HG02642 (cell line): ENCODE results near the gene CTDP1.

Experiments used
- ATAC-seq: cut with Tn5 transposase; IDR thresholded peaks from one replicate; pipeline ENCODE4 v1.9.1; 2021; ENCODE audit warnings: mild to moderate bottlenecking; ENCODE audit not compliant: unreplicated experiment, poor library complexity

CTDP1 gene

GRCh38 chr18:79789901-79790890 lies 110.6 kb downstream of the CTDP1 start:
- ATAC-seq, result no peak

- ATAC-seq, result no peak
These were observed 111.7 kb downstream of the CTDP1 start for GRCh38 chr18:79790996-79791972.

- no peak for ATAC-seq
These were observed 112.7 kb downstream of the CTDP1 start for GRCh38 chr18:79792096-79792987.

- no peak for ATAC-seq
These were observed 113.4 kb downstream of the CTDP1 start for GRCh38 chr18:79792988-79793355.

- ATAC-seq, result no peak
These were observed 115.2 kb downstream of the CTDP1 start for GRCh38 chr18:79794846-79795245.

- ATAC-seq, result no peak
These were observed 115.8 kb downstream of the CTDP1 start for GRCh38 chr18:79795446-79795845.

GRCh38 chr18:79796016-79796415 lies 116.4 kb downstream of the CTDP1 start:
- ATAC-seq, result no peak

GRCh38 chr18:79796531-79797405 lies 117.2 kb downstream of the CTDP1 start:
- no peak for ATAC-seq

- no peak for ATAC-seq
These were observed 118.1 kb downstream of the CTDP1 start, which contains the start of gene KCNG2 for GRCh38 chr18:79797518-79798345. Gene KCNG2, plus strand, starts transcription at chr18:79797938. Its CDS starts 65,730 bp downstream, at chr18:79863668.

- ATAC-seq, result no peak
These were observed 118.9 kb downstream of the CTDP1 start for GRCh38 chr18:79798346-79798998.

- ATAC-seq, result no peak
These were observed 119.4 kb downstream of the CTDP1 start for GRCh38 chr18:79798999-79799370.

GRCh38 chr18:79799619-79800370 lies 120.2 kb downstream of the CTDP1 start:
- no peak for ATAC-seq

GRCh38 chr18:79800371-79801180 lies 121.0 kb downstream of the CTDP1 start:
- no peak for ATAC-seq

GRCh38 chr18:79801217-79801616 lies 121.6 kb downstream of the CTDP1 start:
- ATAC-seq, result no peak

GRCh38 chr18:79801641-79802040 lies 122.0 kb downstream of the CTDP1 start:
- no peak for ATAC-seq

- ATAC-seq, result no peak
These were observed 122.7 kb downstream of the CTDP1 start for GRCh38 chr18:79802298-79802697.
